Aorta (tissue), 5 donors: ENCODE data around the gene C15orf62. TPM values are rescaled to one million over a fixed set of nuclear protein-coding genes. Genes with fewer than 3 reads are reported as not detected.

ENCODE experiments used
- ATAC-seq: fragments of 200-7000 bp; cut with Tn5 transposase; one replicate; pipeline ENCODE4 v1.9.1; 2022; ENCODE audit warnings: moderate library complexity; ENCODE audit not compliant: low FRiP score
- DNase-seq, 2 donors: peaks; one replicate each; pipeline ENCODE4 v3.0.0-alpha.2; 2020
- H3K27ac ChIP-seq, 2 donors: one replicate each; pipeline ENCODE4 v1.5.1; 2013; ENCODE audit warnings: low read length in 2 of 2, mild to moderate bottlenecking in 2 of 2, moderate library complexity in 2 of 2, control low read depth in 1 of 2, inconsistent platforms in 1 of 2, low read depth in 1 of 2
- H3K27me3 ChIP-seq, 2 donors: one replicate each; pipeline ENCODE4 v1.6.1; 2013; ENCODE audit warnings: control low read depth in 1 of 2, low read length in 1 of 2, mild to moderate bottlenecking in 1 of 2, moderate library complexity in 1 of 2; ENCODE audit not compliant: insufficient read depth in 2 of 2, control insufficient read depth in 1 of 2
- H3K36me3 ChIP-seq, 2 donors: one replicate each; pipeline ENCODE4 v1.6.1; 2013; ENCODE audit warnings: control low read depth in 1 of 2, low read length in 1 of 2, mild to moderate bottlenecking in 1 of 2; ENCODE audit not compliant: insufficient read depth in 2 of 2, control insufficient read depth in 1 of 2
- H3K4me1 ChIP-seq, 2 donors: one replicate each; pipeline ENCODE4 v1.6.1; 2013; ENCODE audit warnings: low read length in 2 of 2, control low read depth in 1 of 2, mild to moderate bottlenecking in 1 of 2, moderate library complexity in 1 of 2; ENCODE audit not compliant: insufficient read depth in 2 of 2, control insufficient read depth in 1 of 2
- H3K4me3 ChIP-seq, 2 donors: one replicate each; pipeline ENCODE4 v1.5.1; 2013; ENCODE audit warnings: low read length in 2 of 2, control low read depth in 1 of 2, mild to moderate bottlenecking in 1 of 2
- H3K9me3 ChIP-seq: one replicate; pipeline ENCODE4 v1.6.1; 2013; ENCODE audit warnings: mild to moderate bottlenecking, low read length; ENCODE audit not compliant: control insufficient read depth
- WGBS, 2 donors: extraction: QIAGEN DNeasy Blood & Tissue Kit; methylation state at CpG; one replicate each; pipeline ENCODE4 v1.1.7; 2013; 5-methylcytosine and 5-hydroxymethylcytosine counted together
- intact Hi-C, 2 donors: fragments of 100-400 bp; cut with DNase I; formaldehyde crosslinking; loops; one replicate each; pipeline versions ENCODE4 v1.14.2 to v1.15.0; 2022
- polyA plus RNA-seq, 2 donors: library from polyadenylated mRNA; stranded (reverse); fragments of 200-250 nt; gene quantifications; one replicate each; pipeline ENCODE4 v1.2.3, GENCODE V29; 2013
- total RNA-seq, 2 donors: library from RNA; stranded (reverse); fragmentation: NEBNext Ultra II Directional; extraction: Animal tissue kit (Norgen Biotek cat#: 25700); gene quantifications; one replicate each; pipeline ENCODE4 v1.2.1, GENCODE V29; 2021
- donor health status: healthy with polysubstance abuse.
- donor health status: Bipolar disorder and iron deficiency.
- donor health status: DM: no; HTN: no; CAD: no.
- donor health status: DM: no; HTN: no; CAD: no.
- donor health status: DM: yes; HTN: yes; CAD: no.

Gene C15orf62
- total and polyA plus RNA-seq, 4 donors = 0.19 to 0.97 (median 0.87) TPM; not detected in 1

DNA sequence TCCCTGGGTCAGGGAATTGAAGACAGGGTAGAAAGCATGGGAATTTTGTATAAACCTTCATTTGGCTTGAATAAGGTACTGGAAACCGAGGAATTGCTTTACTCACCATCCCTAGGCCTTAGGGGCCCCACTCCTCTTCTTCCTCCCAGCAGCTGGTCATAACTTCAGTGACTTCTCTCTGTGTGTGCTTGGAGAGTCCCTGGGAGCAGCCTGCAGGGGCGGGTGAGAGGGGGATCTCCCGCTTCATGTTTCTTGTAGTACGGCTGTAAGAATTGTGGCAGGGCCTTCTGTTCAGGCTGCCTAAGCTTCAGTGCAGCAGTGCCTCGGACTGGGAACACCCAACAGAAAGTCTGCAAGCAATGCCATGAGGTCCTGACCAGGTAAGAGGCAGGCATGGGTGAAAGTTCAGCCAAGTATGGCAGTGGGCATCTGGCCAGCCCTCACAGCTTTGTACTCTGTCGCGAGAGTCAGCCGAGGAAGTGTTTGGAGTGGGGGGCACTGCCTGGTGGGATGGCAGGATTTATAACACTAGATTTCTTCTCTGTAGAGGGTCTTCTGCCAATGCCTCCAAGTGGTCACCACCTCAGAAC, 39.2 kb downstream of the C15orf62 start:
- Histone ChIP-seq H3K4me3 (no peak overlapping the region), H3K9me3 (no peaks in the 10 kb centered on the region), H3K36me3 (no peaks in the 10 kb centered on the region), H3K27me3 (no peaks in the 10 kb centered on the region), H3K4me1 (no peaks in the 10 kb centered on the region), H3K27ac (no peak overlapping the region)
- intact Hi-C loops = loop anchor here (5.0 kb wide), 1 partner anchor 47 kb away; the partner anchor contains the start of gene GCHFR (in 2 of the 2)
- 69 to 76% methylated on average over 8 of the region's 8 CpGs for WGBS, 2 donors
- DNase-seq (peak in 1 of 2 donors; percentile 59), ATAC-seq (no peak)

DNA sequence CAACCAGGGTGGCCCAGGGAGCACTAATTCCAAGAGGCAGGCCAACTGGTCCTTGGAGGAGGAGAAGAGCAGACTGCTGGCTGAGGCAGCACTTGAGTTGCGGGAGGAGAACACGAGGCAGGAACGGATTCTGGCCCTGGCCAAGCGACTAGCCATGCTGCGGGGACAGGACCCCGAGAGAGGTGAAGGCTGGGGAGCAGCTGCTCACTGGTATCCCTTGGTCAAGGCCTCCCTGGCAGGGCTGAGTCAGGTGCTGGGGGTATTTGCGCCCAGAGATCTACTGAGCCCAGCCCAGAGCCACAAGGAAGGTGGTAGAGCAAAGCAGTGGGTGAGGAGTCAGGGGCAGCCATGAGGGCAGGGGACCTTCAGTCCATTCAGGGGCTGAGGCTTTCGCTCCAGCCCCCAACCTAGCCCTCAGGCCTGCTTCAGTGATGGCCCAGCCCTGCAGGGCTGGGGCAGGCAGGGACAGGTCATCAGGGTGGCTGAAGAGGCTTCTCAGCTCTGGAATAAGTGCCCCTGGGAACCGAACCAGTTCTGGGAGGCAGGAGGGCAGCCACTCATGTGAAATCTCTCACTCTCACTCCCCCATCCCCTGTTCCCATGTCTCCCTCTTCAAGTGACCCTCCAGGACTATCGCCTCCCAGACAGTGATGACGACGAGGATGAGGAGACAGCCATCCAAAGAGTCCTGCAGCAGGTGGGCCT, 43.1 kb downstream of the C15orf62 start:
- DNase-seq (peak in 1 of 2 donors; percentile 56), ATAC-seq (no peak)
- Histone ChIP-seq H3K4me3 (no peak overlapping the region), H3K27ac (no peak overlapping the region), H3K27me3 (no peaks in the 10 kb centered on the region), H3K36me3 (no peaks in the 10 kb centered on the region), H3K9me3 (no peaks in the 10 kb centered on the region), H3K4me1 (no peaks in the 10 kb centered on the region)
- intact Hi-C loops = no loop called here
- 95% methylated on average over 11 to 12 of the region's 12 CpGs for WGBS, 2 donors

DNA sequence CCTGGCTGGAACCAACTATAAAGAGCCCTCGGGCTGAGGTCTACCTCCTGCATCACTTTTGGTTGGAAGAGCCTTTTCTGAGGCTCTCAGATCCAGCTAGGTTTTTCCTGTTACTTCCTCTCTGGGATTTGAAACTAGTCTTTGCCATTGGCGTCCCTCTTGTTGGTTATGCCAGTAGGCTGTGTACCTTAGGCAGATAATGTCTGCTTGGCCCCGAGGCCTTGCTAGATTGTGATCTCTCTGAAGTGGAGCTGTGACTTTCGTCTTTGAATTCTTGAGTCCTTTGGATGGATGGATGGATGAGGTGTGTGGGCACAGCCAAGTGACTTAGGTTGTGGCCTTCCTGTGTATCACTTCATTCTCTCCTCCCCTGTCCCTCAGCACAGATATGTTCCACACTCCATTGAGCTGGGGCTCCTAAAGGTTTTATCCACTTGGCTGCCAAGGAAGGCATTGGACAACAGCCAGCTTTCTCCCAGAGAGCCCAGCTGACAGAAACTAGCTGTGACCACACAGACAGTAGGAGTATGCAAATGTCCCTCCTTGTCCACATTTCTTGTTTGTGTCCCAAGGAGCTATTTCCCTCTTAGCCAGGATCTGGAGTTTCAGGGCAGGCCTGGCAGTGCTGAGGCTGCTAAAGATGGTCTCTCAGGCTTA, 45.4 kb downstream of the C15orf62 start:
- 78 to 86% methylated on average over 4 of the region's 4 CpGs for WGBS, 2 donors

DNA sequence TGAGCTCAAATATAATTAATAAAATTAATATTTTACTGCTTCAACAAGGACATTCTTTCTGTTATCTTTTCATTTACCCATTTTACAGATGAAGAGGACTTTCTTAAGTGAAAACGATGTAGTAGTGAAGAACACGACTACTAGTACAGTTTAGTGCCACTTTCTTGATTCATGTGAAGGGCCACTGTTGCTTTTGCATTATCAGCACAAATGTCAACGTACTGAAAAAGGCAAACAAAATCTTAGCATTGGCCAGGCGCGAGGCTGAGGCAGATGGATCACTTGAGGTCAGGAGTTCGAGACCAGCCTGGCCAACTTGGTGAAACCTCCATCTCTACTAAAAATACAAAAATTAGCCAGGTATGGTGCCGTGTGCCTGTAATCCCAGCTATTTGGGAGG, 49.3 kb downstream of the C15orf62 start:
- H3K9me3 ChIP-seq = no peaks in the 10 kb centered on the region
- H3K27ac ChIP-seq = no peak overlapping the region
- no peaks in the 10 kb centered on the region for H3K27me3 ChIP-seq
- H3K36me3 ChIP-seq = no peaks in the 10 kb centered on the region
- 39 to 49% methylated on average over 7 of the region's 7 CpGs for WGBS, 2 donors
- no peak overlapping the region for H3K4me3 ChIP-seq
- intact Hi-C loops = no loop called here
- H3K4me1 ChIP-seq = no peaks in the 10 kb centered on the region
- DNase-seq (no peak), ATAC-seq (no peak)

More for the DNA sequence above, 45.4 kb downstream of the C15orf62 start:
- DNase-seq (peak in 1 of 2 donors; percentile 48), ATAC-seq (no peak)
- intact Hi-C loops = no loop called here
- Histone ChIP-seq H3K4me1 (no peaks in the 10 kb centered on the region), H3K9me3 (no peaks in the 10 kb centered on the region), H3K4me3 (no peak overlapping the region), H3K27ac (no peak overlapping the region), H3K27me3 (no peaks in the 10 kb centered on the region), H3K36me3 (no peaks in the 10 kb centered on the region)

DNA sequence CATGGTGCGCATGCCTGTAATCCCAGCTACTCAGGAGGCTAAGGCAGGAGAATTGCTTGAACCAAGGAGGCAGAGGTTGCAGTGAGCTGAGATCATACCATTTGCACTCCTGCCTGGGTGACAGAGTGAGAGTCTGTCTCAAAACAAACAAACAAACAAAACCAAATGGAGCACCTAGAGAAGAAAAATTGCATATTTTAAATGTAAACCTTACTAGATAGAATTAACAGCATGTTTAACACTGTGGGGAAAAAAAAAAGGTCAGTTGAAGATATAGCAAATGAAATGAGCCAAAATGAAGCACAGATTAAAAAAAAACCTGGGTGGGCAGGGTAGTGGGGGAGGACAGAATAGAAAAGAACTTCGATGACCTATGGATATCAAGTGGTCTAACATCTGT, 51.4 kb downstream of the C15orf62 start:
- Histone ChIP-seq H3K27me3 (no peaks in the 10 kb centered on the region), H3K9me3 (no peaks in the 10 kb centered on the region), H3K4me3 (no peak overlapping the region), H3K36me3 (no peaks in the 10 kb centered on the region), H3K4me1 (no peaks in the 10 kb centered on the region), H3K27ac (no peak overlapping the region)
- WGBS, 2 donors = 91 to 92% methylated on average over 2 of the region's 2 CpGs
- ATAC-seq = no peak
- intact Hi-C loops = no loop called here
- DNase-seq = no peak

Other genes with a start within 250 kb of the C15orf62 start
- 10 to 100 TPM; 32.0 to 34.0 TPM for gene CCDC32, start 204.9 kb upstream of the C15orf62 start, total RNA-seq
- 10 to 100 TPM; 18.8 to 27.4 TPM for gene CCDC32, start 204.9 kb upstream of the C15orf62 start, polyA plus RNA-seq
- gene RPUSD2, start 200.7 kb upstream of the C15orf62 start, total RNA-seq = 1 to 10 TPM; 4.8 to 6.1 TPM
- 1 to 10 TPM; 3.4 to 4.4 TPM for gene RPUSD2, start 200.7 kb upstream of the C15orf62 start, polyA plus RNA-seq
- gene KNL1, start 175.7 kb upstream of the C15orf62 start, total RNA-seq = 1 to 10 TPM in 1 of 2 donors, under 1 TPM in 1; 0.42 to 1.6 TPM
- gene KNL1, start 175.7 kb upstream of the C15orf62 start, polyA plus RNA-seq = under 1 TPM; 0.03 to 0.50 TPM
- under 1 TPM; 0.42 to 0.87 TPM for gene RAD51, start 74.8 kb upstream of the C15orf62 start, total RNA-seq
- under 1 TPM; 0.33 to 0.50 TPM for gene RAD51, start 74.8 kb upstream of the C15orf62 start, polyA plus RNA-seq
- 10 to 100 TPM; 21.1 to 29.1 TPM for gene RMDN3, start 14.7 kb upstream of the C15orf62 start, total RNA-seq
- gene RMDN3, start 14.7 kb upstream of the C15orf62 start, polyA plus RNA-seq = 10 to 100 TPM; 27.3 to 29.2 TPM
- 1 to 10 TPM; 4.5 to 7.7 TPM for gene GCHFR, start 5.9 kb upstream of the C15orf62 start, total RNA-seq
- gene GCHFR, start 5.9 kb upstream of the C15orf62 start, polyA plus RNA-seq = 10 to 100 TPM; 21.0 to 48.2 TPM
- gene ZFYVE19, start 37.1 kb downstream of the C15orf62 start, total RNA-seq = 10 to 100 TPM in 1 of 2 donors, 1 to 10 TPM in 1; 9.3 to 17.4 TPM
- gene ZFYVE19, start 37.1 kb downstream of the C15orf62 start, polyA plus RNA-seq = 10 to 100 TPM; 14.5 to 48.0 TPM
- 10 to 100 TPM; 29.4 to 34.7 TPM for gene DNAJC17, start 37.5 kb downstream of the C15orf62 start, total RNA-seq
- gene DNAJC17, start 37.5 kb downstream of the C15orf62 start, polyA plus RNA-seq = 10 to 100 TPM; 20.5 to 75.9 TPM
- not detected for gene PPP1R14D, start 58.7 kb downstream of the C15orf62 start, total RNA-seq
- gene PPP1R14D, start 58.7 kb downstream of the C15orf62 start, polyA plus RNA-seq = 10 to 100 TPM in 1 of 2 donors, not detected in 1; 22.3 TPM
- gene SPINT1, start 74.1 kb downstream of the C15orf62 start, total RNA-seq = 1 to 10 TPM; 2.4 to 3.9 TPM
- 10 to 100 TPM in 1 of 2 donors, 1 to 10 TPM in 1; 1.9 to 15.5 TPM for gene SPINT1, start 74.1 kb downstream of the C15orf62 start, polyA plus RNA-seq
- under 1 TPM; 0.19 to 0.30 TPM for gene RHOV, start 104.3 kb downstream of the C15orf62 start, total RNA-seq
- gene RHOV, start 104.3 kb downstream of the C15orf62 start, polyA plus RNA-seq = under 1 TPM in 1 of 2 donors, not detected in 1; 0.15 TPM
- gene VPS18, start 124.5 kb downstream of the C15orf62 start, total RNA-seq = 10 to 100 TPM; 18.6 to 22.5 TPM
- 10 to 100 TPM in 1 of 2 donors, 1 to 10 TPM in 1; 5.5 to 10.3 TPM for gene VPS18, start 124.5 kb downstream of the C15orf62 start, polyA plus RNA-seq
- gene DLL4, start 159.4 kb downstream of the C15orf62 start, total RNA-seq = 10 to 100 TPM in 1 of 2 donors, 1 to 10 TPM in 1; 9.7 to 28.4 TPM
- under 1 TPM; 0.20 to 0.38 TPM for gene DLL4, start 159.4 kb downstream of the C15orf62 start, polyA plus RNA-seq
- gene CHAC1, start 183.5 kb downstream of the C15orf62 start, total RNA-seq = 1 to 10 TPM; 2.1 to 5.3 TPM
- 1 to 10 TPM; 1.2 to 4.5 TPM for gene CHAC1, start 183.5 kb downstream of the C15orf62 start, polyA plus RNA-seq